Stimulated activated CD4-positive, alpha-beta T cell treated with anti-CD3 and anti-CD28 coated beads, Interleukin-4, amount 100 ng/mL, for 48 hours (primary cell): Measurements from ENCODE around the gene BMP8A.
"Not testable (repeated sequence)": the region's sequence is repeated elsewhere in the genome, so short reads cannot be mapped to it uniquely, and the experiment has no call there.

Source experiments
- DNase-seq, 2 donors: peaks; one replicate each; pipeline ENCODE4 v3.0.0-alpha.2; 2020; ENCODE audit warnings: low read depth in 2 of 2

BMP8A gene

GRCh38 chr1:39483276-39483675, 8.2 kb upstream of the BMP8A start:
- DNase-seq = no peak

- DNase-seq = no peak
These were observed 6.9 kb upstream of the BMP8A start for GRCh38 chr1:39484564-39484963.

GRCh38 chr1:39485046-39485803, 6.2 kb upstream of the BMP8A start:
- DNase-seq = no peak

GRCh38 chr1:39488012-39488545, 3.4 kb upstream of the BMP8A start:
- no peak for DNase-seq

GRCh38 chr1:39488793-39489566, 2.5 kb upstream of the BMP8A start:
- no peak for DNase-seq

GRCh38 chr1:39489567-39490239, 1.7 kb upstream of the BMP8A start:
- no peak for DNase-seq

GRCh38 chr1:39490596-39491145, 765 bp upstream of the BMP8A start:
- no peak for DNase-seq

GRCh38 chr1:39492118-39493042, 944 bp downstream of the BMP8A start:
- not testable (repeated sequence) for DNase-seq

- not testable (repeated sequence) for DNase-seq
These were observed 1.8 kb downstream of the BMP8A start for GRCh38 chr1:39493043-39493810.

- DNase-seq = no peak
These were observed 3.4 kb downstream of the BMP8A start for GRCh38 chr1:39494671-39495410.

- not testable (repeated sequence) for DNase-seq
These were observed 5.1 kb downstream of the BMP8A start for GRCh38 chr1:39496520-39496919.

- no peak for DNase-seq
These were observed 6.1 kb downstream of the BMP8A start for GRCh38 chr1:39497585-39497984.

GRCh38 chr1:39498096-39498710, 6.8 kb downstream of the BMP8A start:
- not testable (repeated sequence) for DNase-seq

- DNase-seq = not testable (repeated sequence)
These were observed 7.4 kb downstream of the BMP8A start for GRCh38 chr1:39498821-39499220.

GRCh38 chr1:39499668-39500067, 8.2 kb downstream of the BMP8A start:
- no peak for DNase-seq

GRCh38 chr1:39500862-39501389, 9.5 kb downstream of the BMP8A start:
- DNase-seq = no peak

GRCh38 chr1:39501666-39502065, 10.2 kb downstream of the BMP8A start:
- DNase-seq = no peak

GRCh38 chr1:39504436-39504835, 13.0 kb downstream of the BMP8A start:
- DNase-seq = not testable (repeated sequence)

- no peak for DNase-seq
These were observed 13.9 kb downstream of the BMP8A start for GRCh38 chr1:39505289-39505688.
